WTC11 (cell line): Measurements from ENCODE around the gene NUDT16. TPM values are rescaled to one million over a fixed set of nuclear protein-coding genes. Genes with fewer than 3 reads are reported as not detected.

Experiments used
- ATAC-seq: fragments of 200-7000 bp; cut with Tn5 transposase; 2 replicates; pipeline ENCODE4 v1.10.0; 2021; ENCODE audit warnings: mild to moderate bottlenecking, moderate library complexity
- CTCF ChIA-PET: fragments of 300-600 bp; sonication (Branson Sonifier 250); formaldehyde crosslinking; loops from one replicate; lab custom pipeline; 2021; ENCODE audit warnings: antibody characterized with exemption; lab: Charles Lee
- POLR2A ChIA-PET: fragments of 350-600 bp; sonication (Branson Sonifier 250); formaldehyde crosslinking; loops from one replicate; lab custom pipeline; 2021; ENCODE audit warnings: antibody characterized with exemption; lab: Charles Lee
- DNase-seq: peaks from one replicate; pipeline ENCODE4 v3.0.0; 2021; ENCODE audit warnings: low spot score
- H3K27ac Mint-ChIP-seq: 2 replicates; pipeline ENCODE4 v1.8.0; 2021; ENCODE audit warnings: mixed read lengths
- H3K27me3 Mint-ChIP-seq: 2 replicates; pipeline ENCODE4 v1.8.0; 2021; ENCODE audit warnings: low read depth, mild to moderate bottlenecking, moderate library complexity, mixed read lengths
- H3K36me3 Mint-ChIP-seq: 2 replicates; pipeline ENCODE4 v1.8.0; 2021; ENCODE audit warnings: mixed read lengths
- H3K4me1 Mint-ChIP-seq: 2 replicates; pipeline ENCODE4 v1.8.0; 2022; ENCODE audit warnings: mixed read lengths
- H3K4me3 Mint-ChIP-seq: 2 replicates; pipeline ENCODE4 v1.8.0; 2021; ENCODE audit warnings: mild to moderate bottlenecking, moderate library complexity, mixed read lengths
- H3K9me3 Mint-ChIP-seq: 2 replicates; pipeline ENCODE4 v1.8.0; 2021; ENCODE audit warnings: mixed read lengths
- E2F4 ChIP-seq: sonication (generic); formaldehyde crosslinking; IDR thresholded peaks from 2 replicates; pipeline ENCODE4 v1.8.1; 2022; ENCODE audit warnings: low read depth, mild to moderate bottlenecking, moderate library complexity, missing genetic modification reagents, borderline replicate concordance
- ESRRA ChIP-seq: sonication (generic); formaldehyde crosslinking; IDR thresholded peaks from 2 replicates; pipeline ENCODE4 v1.8.1; 2022; ENCODE audit warnings: mild to moderate bottlenecking, missing genetic modification reagents, borderline replicate concordance
- FOXJ3 ChIP-seq: sonication (generic); formaldehyde crosslinking; IDR thresholded peaks from 2 replicates; pipeline ENCODE4 v1.9.0; 2021; ENCODE audit warnings: missing genetic modification reagents, mild to moderate bottlenecking, borderline replicate concordance
- FOXK1 ChIP-seq: sonication (generic); formaldehyde crosslinking; IDR thresholded peaks from 2 replicates; pipeline ENCODE4 v1.8.0; 2022; ENCODE audit warnings: mild to moderate bottlenecking, moderate library complexity, missing genetic modification reagents
- FOXP1 ChIP-seq: sonication (generic); formaldehyde crosslinking; IDR thresholded peaks from 2 replicates; pipeline ENCODE4 v1.8.0; 2022; ENCODE audit warnings: missing genetic modification reagents, mild to moderate bottlenecking, moderate library complexity, borderline replicate concordance
- HMGA2 ChIP-seq: fragments of 250-450 bp; sonication (Bioruptor Pico); IDR thresholded peaks from 2 replicates; pipeline ENCODE4 v1.4.0; 2021; ENCODE audit warnings: mild to moderate bottlenecking, moderate library complexity
- KAT7 ChIP-seq: sonication (generic); formaldehyde crosslinking; IDR thresholded peaks from 2 replicates; pipeline ENCODE4 v1.8.1; 2023; ENCODE audit warnings: missing genetic modification reagents, mild to moderate bottlenecking, borderline replicate concordance
- MYBL2 ChIP-seq: sonication (generic); formaldehyde crosslinking; IDR thresholded peaks from 2 replicates; pipeline ENCODE4 v1.8.1; 2023; ENCODE audit warnings: mild to moderate bottlenecking, moderate library complexity, missing genetic modification reagents
- OVOL2 ChIP-seq: fragments of 250-450 bp; sonication (Bioruptor Pico); IDR thresholded peaks from 2 replicates; pipeline ENCODE4 v1.9.0; 2021; ENCODE audit warnings: mild to moderate bottlenecking, borderline replicate concordance
- SMAD4 ChIP-seq: sonication (generic); formaldehyde crosslinking; IDR thresholded peaks from 2 replicates; pipeline ENCODE4 v1.8.0; 2022; ENCODE audit warnings: mild to moderate bottlenecking, missing genetic modification reagents
- SP1 ChIP-seq: sonication (generic); formaldehyde crosslinking; conservative IDR thresholded peaks from 2 replicates; pipeline ENCODE4 v1.8.1; 2022; ENCODE audit warnings: missing genetic modification reagents
- USF1 ChIP-seq: sonication (generic); formaldehyde crosslinking; IDR thresholded peaks from 2 replicates; pipeline ENCODE4 v1.8.0; 2022; ENCODE audit warnings: mild to moderate bottlenecking, missing genetic modification reagents
- ZBTB21 ChIP-seq: sonication (generic); formaldehyde crosslinking; IDR thresholded peaks from 2 replicates; pipeline ENCODE4 v1.8.1; 2023; ENCODE audit warnings: mild to moderate bottlenecking, missing genetic modification reagents, borderline replicate concordance
- ZNF317 ChIP-seq: sonication (generic); formaldehyde crosslinking; IDR thresholded peaks from 2 replicates; pipeline ENCODE4 v1.8.1; 2023; ENCODE audit warnings: low read depth, mild to moderate bottlenecking, moderate library complexity, missing genetic modification reagents, borderline replicate concordance
- ZNF396 ChIP-seq: fragments of 250-450 bp; sonication (Bioruptor Pico); IDR thresholded peaks from 2 replicates; pipeline ENCODE4 v1.8.0; 2021; ENCODE audit warnings: mild to moderate bottlenecking, moderate library complexity, borderline replicate concordance
- ZNF423 ChIP-seq: fragments of 250-450 bp; sonication (Bioruptor Pico); IDR thresholded peaks from 2 replicates; pipeline ENCODE4 v2.1.2; 2022; ENCODE audit warnings: mild to moderate bottlenecking, moderate library complexity
- ZNF512 ChIP-seq: sonication (generic); formaldehyde crosslinking; IDR thresholded peaks from 2 replicates; pipeline ENCODE4 v1.8.1; 2022; ENCODE audit warnings: missing genetic modification reagents, borderline replicate concordance
- ZNF671 ChIP-seq: fragments of 250-450 bp; sonication (Bioruptor Pico); IDR thresholded peaks from 2 replicates; pipeline ENCODE4 v1.8.0; 2021; ENCODE audit warnings: mild to moderate bottlenecking
- ZSCAN18 ChIP-seq: fragments of 250-450 bp; sonication (Bioruptor Pico); IDR thresholded peaks from 2 replicates; pipeline ENCODE4 v2.1.2; 2022; ENCODE audit warnings: mild to moderate bottlenecking, moderate library complexity
- total RNA-seq: library from RNA; stranded (reverse); gene quantifications from 3 replicates; pipeline ENCODE4 v1.2.3, GENCODE V29; 2021
- TF ChIP-seq, protein P1 (sequence below): sonication (generic); formaldehyde crosslinking; IDR thresholded peaks from 2 replicates; pipeline ENCODE4 v1.8.1; 2023; ENCODE audit warnings: mild to moderate bottlenecking, missing genetic modification reagents, moderate library complexity
- TF ChIP-seq, protein P2 (sequence below): fragments of 250-450 bp; sonication (Bioruptor Pico); IDR thresholded peaks from 2 replicates; pipeline ENCODE4 v1.8.0; 2021; ENCODE audit warnings: mild to moderate bottlenecking
- TF ChIP-seq, protein P3 (sequence below): sonication (generic); formaldehyde crosslinking; conservative IDR thresholded peaks from 2 replicates; pipeline ENCODE4 v1.8.1; 2022; ENCODE audit warnings: mild to moderate bottlenecking, missing genetic modification reagents

Gene NUDT16
- total RNA-seq, 1 experiment from 2014 or later, result 17.2 TPM

GRCh38 chr3:131406274-131406673 lies 24.7 kb downstream of the NUDT16 start (continued):
- TF ChIP-seq ZNF512 (no peak), ZNF423 (CRISPR knock-in tag) (no peak), ZNF671 (CRISPR knock-in tag) (no peak), E2F4 (CRISPR knock-in tag) (no peak), ESRRA (CRISPR knock-in tag) (no peak), ZBTB21 (no peak)

GRCh38 chr3:131417751-131418150 lies 36.2 kb downstream of the NUDT16 start:
- no peak overlapping the region for H3K4me3 Mint-ChIP-seq
- ATAC-seq, result no peak
- CTCF ChIA-PET, result no interaction called here

DNA sequence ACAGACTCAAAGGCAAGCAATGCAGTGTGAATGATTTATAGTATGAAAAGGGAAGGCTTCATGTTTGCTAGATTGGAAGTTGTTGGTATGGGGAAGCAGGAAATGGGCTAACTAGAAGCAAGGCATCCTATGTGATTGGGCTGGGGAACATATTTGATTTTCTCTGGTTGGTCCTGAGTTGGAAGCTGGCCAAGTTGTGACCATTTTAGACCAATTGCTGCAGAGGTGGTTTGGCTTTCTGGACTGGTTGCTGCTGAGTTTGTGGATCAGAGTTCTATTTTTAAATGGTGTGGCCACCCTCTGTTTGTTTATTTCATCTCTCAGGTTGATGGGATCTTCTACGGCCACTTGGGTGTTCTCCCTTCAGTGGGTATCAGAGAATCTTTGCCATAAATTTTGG lies 39.7 kb downstream of the NUDT16 start:
- POLR2A ChIA-PET, result no interaction called here
- Mint-ChIP-seq H3K4me3 (no peak overlapping the region), H3K27me3 (no peaks in the 10 kb centered on the region; the same call in none of the 2 replicates), H3K4me1 (no peaks in the 10 kb centered on the region; the same call in 1 of the 2 replicates)
- no peak for TF ChIP-seq ZNF396
- TF ChIP-seq, protein P1, sequence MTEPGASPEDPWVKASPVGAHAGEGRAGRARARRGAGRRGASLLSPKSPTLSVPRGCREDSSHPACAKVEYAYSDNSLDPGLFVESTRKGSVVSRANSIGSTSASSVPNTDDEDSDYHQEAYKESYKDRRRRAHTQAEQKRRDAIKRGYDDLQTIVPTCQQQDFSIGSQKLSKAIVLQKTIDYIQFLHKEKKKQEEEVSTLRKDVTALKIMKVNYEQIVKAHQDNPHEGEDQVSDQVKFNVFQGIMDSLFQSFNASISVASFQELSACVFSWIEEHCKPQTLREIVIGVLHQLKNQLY (CRISPR knock-in tag), result no peak
- no peak for TF ChIP-seq MYBL2 (CRISPR knock-in tag)
- no peak for TF ChIP-seq SP1 (CRISPR knock-in tag)
- TF ChIP-seq, protein P2, sequence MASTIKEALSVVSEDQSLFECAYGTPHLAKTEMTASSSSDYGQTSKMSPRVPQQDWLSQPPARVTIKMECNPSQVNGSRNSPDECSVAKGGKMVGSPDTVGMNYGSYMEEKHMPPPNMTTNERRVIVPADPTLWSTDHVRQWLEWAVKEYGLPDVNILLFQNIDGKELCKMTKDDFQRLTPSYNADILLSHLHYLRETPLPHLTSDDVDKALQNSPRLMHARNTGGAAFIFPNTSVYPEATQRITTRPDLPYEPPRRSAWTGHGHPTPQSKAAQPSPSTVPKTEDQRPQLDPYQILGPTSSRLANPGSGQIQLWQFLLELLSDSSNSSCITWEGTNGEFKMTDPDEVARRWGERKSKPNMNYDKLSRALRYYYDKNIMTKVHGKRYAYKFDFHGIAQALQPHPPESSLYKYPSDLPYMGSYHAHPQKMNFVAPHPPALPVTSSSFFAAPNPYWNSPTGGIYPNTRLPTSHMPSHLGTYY (CRISPR knock-in tag), result no peak
- TF ChIP-seq KAT7 (CRISPR knock-in tag), result no peak
- TF ChIP-seq FOXJ3 (CRISPR knock-in tag), result no peak
- TF ChIP-seq, all 79 proteins: peak for 0
- H3K27ac Mint-ChIP-seq, result no peak overlapping the region
- peaks cover 24% of the 10 kb centered on the region for H3K9me3 Mint-ChIP-seq
- no peak for DNase-seq
- ATAC-seq, result no peak
- H3K36me3 Mint-ChIP-seq, result no peaks in the 10 kb centered on the region
- CTCF ChIA-PET, result no interaction called here

More at GRCh38 chr3:131417751-131418150, 36.2 kb downstream of the NUDT16 start:
- TF ChIP-seq ESRRA (CRISPR knock-in tag) (no peak), USF1 (CRISPR knock-in tag) (no peak), SMAD4 (CRISPR knock-in tag) (no peak), OVOL2 (no peak), ZSCAN18 (no peak), FOXK1 (no peak), HMGA2 (CRISPR knock-in tag) (no peak), ZNF317 (CRISPR knock-in tag) (no peak), FOXP1 (CRISPR knock-in tag) (no peak)
- TF ChIP-seq, protein P3, sequence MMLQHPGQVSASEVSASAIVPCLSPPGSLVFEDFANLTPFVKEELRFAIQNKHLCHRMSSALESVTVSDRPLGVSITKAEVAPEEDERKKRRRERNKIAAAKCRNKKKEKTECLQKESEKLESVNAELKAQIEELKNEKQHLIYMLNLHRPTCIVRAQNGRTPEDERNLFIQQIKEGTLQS (CRISPR knock-in tag), result no peak
- POLR2A ChIA-PET, result no interaction called here
- H3K9me3 Mint-ChIP-seq, result peaks cover 52% of the 10 kb centered on the region
- H3K27ac Mint-ChIP-seq, result no peak overlapping the region
- DNase-seq, result no peak
- no peaks in the 10 kb centered on the region for H3K36me3 Mint-ChIP-seq
- H3K27me3 Mint-ChIP-seq, result no peaks in the 10 kb centered on the region; the same call in none of the 2 replicates
- H3K4me1 Mint-ChIP-seq, result no peaks in the 10 kb centered on the region; the same call in 1 of the 2 replicates
